GM12892 (cell line): Measurements from ENCODE around the gene MAN2B1.

Source experiments
- POLR2A ChIP-seq: IDR thresholded peaks from 2 replicates; pipeline ENCODE4 v1.6.1; 2011; ENCODE audit warnings: low read depth, low read length, control low read depth
- POLR2AphosphoS5 ChIP-seq: IDR thresholded peaks from 2 replicates; pipeline ENCODE4 v1.6.1; 2011; ENCODE audit warnings: low read depth, low read length, control low read depth
- TAF1 ChIP-seq: IDR thresholded peaks from 2 replicates; pipeline ENCODE4 v1.6.1; 2011; ENCODE audit warnings: low read depth, mild to moderate bottlenecking, control low read depth, low read length, borderline replicate concordance

- TF ChIP-seq POLR2A = no peak
- no peak for TF ChIP-seq TAF1
- no peak for TF ChIP-seq POLR2AphosphoS5
These were observed 29.4 kb upstream of the MAN2B1 start for GRCh38 chr19:12695997-12696365.
